HEK293 (cell line): ENCODE results near the gene ICAM3.

ENCODE experiments used
- GLI4 ChIP-seq: fragments of 450-650 bp; formaldehyde crosslinking; IDR thresholded peaks from 2 replicates; pipeline ENCODE4 v1.5.1; 2016; ENCODE audit warnings: missing biosample characterization, missing genetic modification characterization
- GLIS1 ChIP-seq: fragments of 450-650 bp; formaldehyde crosslinking; IDR thresholded peaks from 2 replicates; pipeline ENCODE4 v1.5.1; 2016; ENCODE audit warnings: missing biosample characterization, missing genetic modification characterization
- ZBTB17 ChIP-seq: fragments of 450-650 bp; formaldehyde crosslinking; IDR thresholded peaks from 2 replicates; pipeline ENCODE4 v1.5.1; 2016; ENCODE audit warnings: missing biosample characterization, missing genetic modification characterization
- ZNF311 ChIP-seq: fragments of 450-650 bp; formaldehyde crosslinking; IDR thresholded peaks from 2 replicates; pipeline ENCODE4 v1.5.1; 2017; ENCODE audit warnings: missing biosample characterization, missing genetic modification characterization, borderline replicate concordance
- ZNF510 ChIP-seq: fragments of 450-650 bp; formaldehyde crosslinking; IDR thresholded peaks from 2 replicates; pipeline ENCODE4 v1.5.1; 2018; ENCODE audit warnings: mild to moderate bottlenecking, missing genetic modification characterization, missing biosample characterization; ENCODE audit not compliant: insufficient replicate concordance
- ZNF768 ChIP-seq: fragments of 450-650 bp; formaldehyde crosslinking; IDR thresholded peaks from 2 replicates; pipeline ENCODE4 v1.5.1; 2018; ENCODE audit warnings: missing biosample characterization, mild to moderate bottlenecking, missing genetic modification characterization
- ZNF830 ChIP-seq: fragments of 450-650 bp; IDR thresholded peaks from 2 replicates; pipeline ENCODE4 v1.5.0; 2018; ENCODE audit warnings: missing biosample characterization, missing genetic modification characterization, low read depth, mild to moderate bottlenecking, moderate library complexity
- TF ChIP-seq, protein P1 (sequence below): fragments of 450-650 bp; formaldehyde crosslinking; IDR thresholded peaks from 2 replicates; pipeline ENCODE4 v1.5.1; 2016; ENCODE audit warnings: missing biosample characterization, missing genetic modification characterization
- TF ChIP-seq, protein P2 (sequence below): fragments of 450-650 bp; formaldehyde crosslinking; IDR thresholded peaks from 2 replicates; pipeline ENCODE4 v1.5.1; 2016; ENCODE audit warnings: missing biosample characterization, missing genetic modification characterization

DNA sequence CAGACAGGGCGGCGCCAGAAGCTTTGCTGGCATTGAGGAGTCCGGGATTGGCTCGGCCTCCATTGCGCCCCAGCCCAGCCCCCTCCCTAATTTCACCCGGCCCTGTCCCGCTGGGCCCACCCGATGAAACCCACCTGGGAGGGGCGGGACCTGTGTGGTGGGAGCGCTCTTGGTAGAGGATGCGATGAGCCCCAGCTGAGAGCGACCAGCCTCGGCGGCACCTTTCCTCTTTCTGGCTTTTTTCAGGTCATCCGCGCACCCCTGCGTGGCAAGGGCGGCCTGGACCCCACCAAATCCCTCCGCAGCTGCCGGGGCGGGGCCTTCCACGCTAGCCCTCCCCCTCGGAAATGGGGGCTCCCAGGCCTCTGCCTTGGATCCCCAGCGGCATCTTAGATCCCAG is 30.0 kb downstream of the ICAM3 start, which contains the start of gene ZGLP1:
- TF ChIP-seq ZBTB17 (tag by site-specific recombination) (no peak), GLIS1 (tag by site-specific recombination) (no peak), ZNF830 (tag by site-specific recombination) (no peak), ZNF311 (tag by site-specific recombination) (no peak), ZNF510 (tag by site-specific recombination) (no peak), GLI4 (no peak), ZNF768 (tag by site-specific recombination) (no peak)
- TF ChIP-seq, protein P1, sequence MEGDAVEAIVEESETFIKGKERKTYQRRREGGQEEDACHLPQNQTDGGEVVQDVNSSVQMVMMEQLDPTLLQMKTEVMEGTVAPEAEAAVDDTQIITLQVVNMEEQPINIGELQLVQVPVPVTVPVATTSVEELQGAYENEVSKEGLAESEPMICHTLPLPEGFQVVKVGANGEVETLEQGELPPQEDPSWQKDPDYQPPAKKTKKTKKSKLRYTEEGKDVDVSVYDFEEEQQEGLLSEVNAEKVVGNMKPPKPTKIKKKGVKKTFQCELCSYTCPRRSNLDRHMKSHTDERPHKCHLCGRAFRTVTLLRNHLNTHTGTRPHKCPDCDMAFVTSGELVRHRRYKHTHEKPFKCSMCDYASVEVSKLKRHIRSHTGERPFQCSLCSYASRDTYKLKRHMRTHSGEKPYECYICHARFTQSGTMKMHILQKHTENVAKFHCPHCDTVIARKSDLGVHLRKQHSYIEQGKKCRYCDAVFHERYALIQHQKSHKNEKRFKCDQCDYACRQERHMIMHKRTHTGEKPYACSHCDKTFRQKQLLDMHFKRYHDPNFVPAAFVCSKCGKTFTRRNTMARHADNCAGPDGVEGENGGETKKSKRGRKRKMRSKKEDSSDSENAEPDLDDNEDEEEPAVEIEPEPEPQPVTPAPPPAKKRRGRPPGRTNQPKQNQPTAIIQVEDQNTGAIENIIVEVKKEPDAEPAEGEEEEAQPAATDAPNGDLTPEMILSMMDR (tag by site-specific recombination), result no peak
- TF ChIP-seq, protein P2, sequence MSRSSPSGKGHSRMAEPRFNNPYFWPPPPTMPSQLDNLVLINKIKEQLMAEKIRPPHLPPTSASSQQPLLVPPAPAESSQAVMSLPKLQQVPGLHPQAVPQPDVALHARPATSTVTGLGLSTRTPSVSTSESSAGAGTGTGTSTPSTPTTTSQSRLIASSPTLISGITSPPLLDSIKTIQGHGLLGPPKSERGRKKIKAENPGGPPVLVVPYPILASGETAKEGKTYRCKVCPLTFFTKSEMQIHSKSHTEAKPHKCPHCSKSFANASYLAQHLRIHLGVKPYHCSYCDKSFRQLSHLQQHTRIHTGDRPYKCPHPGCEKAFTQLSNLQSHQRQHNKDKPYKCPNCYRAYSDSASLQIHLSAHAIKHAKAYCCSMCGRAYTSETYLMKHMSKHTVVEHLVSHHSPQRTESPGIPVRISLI (tag by site-specific recombination), result no peak
